Stimulated activated CD8-positive, alpha-beta memory T cell treated with anti-CD3 and anti-CD28 coated beads, Interleukin-4, amount 100 ng/mL, for 1 hour (primary cell): Measurements from ENCODE around the gene RDH11.
"Not testable (repeated sequence)": the region's sequence is repeated elsewhere in the genome, so short reads cannot be mapped to it uniquely, and the experiment has no call there.

Experiments used
- DNase-seq, 2 donors: peaks; one replicate each; pipeline ENCODE4 v3.0.0-alpha.2; 2020; ENCODE audit warnings: low read depth in 2 of 2, low spot score in 1 of 2

RDH11 gene, protein sequence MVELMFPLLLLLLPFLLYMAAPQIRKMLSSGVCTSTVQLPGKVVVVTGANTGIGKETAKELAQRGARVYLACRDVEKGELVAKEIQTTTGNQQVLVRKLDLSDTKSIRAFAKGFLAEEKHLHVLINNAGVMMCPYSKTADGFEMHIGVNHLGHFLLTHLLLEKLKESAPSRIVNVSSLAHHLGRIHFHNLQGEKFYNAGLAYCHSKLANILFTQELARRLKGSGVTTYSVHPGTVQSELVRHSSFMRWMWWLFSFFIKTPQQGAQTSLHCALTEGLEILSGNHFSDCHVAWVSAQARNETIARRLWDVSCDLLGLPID

GRCh38 chr14:67695394-67695949 lies at the start of gene RDH11:
Gene RDH11 (minus strand): TSS chr14:67695764. CDS start chr14:67695703, 61 bp downstream.
- peak; percentile 52 to 64 for DNase-seq

- no peak for DNase-seq
Measured at GRCh38 chr14:67744046-67744445, 48.5 kb upstream of the RDH11 start.

DNA sequence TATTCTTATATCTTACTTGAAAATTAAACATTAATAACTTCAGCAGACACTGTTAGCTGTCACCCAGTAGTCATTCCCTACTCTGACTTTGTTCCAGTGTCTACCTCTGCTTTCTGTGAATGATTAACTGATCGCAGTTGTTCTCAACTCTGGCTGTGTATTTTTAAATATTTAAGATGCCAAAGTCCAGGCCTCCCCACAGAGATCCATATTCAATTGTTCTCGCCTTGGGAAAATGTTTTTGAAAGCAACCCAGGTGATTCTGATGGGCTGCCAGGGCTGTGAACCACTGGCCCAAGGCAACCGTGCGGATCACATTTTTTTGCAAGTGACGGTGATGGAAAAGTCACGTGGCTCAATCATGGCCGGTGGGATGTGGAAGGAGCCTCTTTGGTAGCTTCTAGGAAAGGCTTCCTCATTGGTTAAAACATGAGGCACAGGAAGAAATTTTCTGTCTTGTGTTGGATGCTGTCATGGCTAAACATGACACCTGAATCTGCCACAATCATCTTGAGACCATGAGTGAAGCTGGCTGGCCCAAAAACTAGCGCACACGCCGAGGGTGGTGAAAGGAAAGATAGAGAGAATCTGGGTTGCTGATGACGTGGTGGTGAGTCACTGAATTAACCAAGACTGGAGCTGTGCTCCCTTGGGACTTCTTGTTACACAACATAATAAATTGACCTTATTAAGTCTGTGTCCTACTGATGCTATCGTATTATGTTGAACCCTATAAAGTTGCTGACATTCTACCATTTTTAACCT lies 43.4 kb upstream of the RDH11 start:
- DNase-seq: no peak

GRCh38 chr14:67736771-67737170 lies 41.2 kb upstream of the RDH11 start:
- no peak for DNase-seq

DNA sequence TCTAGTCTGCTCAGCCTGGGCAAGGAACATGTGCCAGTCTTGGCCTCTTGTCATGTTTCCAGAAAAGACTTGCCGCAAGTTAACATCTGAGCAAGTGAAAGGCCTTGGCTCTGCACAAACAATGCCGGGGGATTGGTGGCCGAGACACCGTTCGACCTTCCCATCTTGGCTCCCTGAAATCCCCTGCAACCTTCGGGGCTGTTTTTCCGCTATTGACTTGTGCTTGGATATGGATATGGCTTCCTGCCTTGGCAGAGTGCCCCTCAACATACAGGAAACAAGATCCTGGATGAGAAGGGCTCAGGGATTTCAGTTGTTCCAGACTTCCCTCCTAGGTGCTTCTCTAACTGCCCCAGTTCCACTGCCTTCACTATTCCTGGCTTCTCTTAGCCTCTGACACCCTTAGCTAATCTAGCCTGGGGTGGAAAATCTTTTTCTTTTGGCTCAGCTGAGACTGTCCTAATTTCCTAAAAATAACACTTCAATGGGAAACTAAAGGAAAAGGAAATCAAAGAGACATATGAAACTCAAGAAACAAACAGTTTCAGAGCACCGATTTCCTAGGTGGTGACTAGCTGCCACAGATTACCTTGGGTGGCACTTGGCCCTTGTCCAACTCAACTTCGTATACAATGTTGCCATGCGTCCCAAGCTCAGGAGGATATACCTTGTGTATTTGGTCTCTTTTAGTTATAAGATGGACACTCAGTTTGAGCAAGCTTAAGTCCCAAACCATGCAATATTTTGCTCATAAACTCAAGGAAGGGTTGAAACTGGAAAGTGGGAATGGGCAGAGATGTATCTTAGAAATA lies 40.0 kb upstream of the RDH11 start:
- no peak for DNase-seq

DNA sequence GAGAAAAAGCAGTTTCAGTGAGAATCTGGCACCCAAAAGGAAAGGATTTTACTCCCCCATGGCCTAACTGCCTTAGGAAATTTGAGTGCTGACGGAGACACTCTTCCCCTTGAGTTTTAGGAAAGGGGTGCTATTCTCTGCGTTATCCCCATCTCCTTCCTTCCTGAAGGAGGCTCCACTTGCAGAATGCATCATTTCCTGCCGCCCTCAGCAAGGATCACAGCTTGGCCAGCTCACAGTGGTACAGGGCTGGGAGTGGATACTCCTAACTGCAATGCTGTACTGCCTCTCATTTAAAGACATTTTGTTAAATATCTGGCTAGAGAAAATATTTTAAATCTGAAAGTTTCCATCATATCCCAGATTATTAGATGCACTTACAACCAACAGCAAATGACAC lies 39.1 kb upstream of the RDH11 start:
- DNase-seq: no peak

DNA sequence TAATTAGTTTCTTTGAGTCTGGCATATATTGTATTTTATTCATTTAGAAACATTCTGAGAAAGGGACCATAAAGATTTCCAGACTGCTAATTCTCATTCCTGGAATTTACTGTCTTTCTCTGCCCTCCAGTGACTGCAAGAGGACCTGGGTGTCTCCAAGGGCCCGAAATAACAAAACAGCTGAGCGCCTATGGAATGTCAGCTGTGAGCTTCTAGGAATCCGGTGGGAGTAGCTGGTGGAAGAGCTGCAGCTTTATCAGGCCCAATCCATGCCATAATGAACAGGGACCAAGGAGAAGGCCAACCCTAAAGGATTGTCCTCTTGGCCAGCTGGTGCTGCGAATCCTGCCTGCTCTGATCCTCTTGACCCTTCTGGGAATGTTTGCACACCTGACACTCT lies 38.1 kb upstream of the RDH11 start:
- DNase-seq: no peak

DNA sequence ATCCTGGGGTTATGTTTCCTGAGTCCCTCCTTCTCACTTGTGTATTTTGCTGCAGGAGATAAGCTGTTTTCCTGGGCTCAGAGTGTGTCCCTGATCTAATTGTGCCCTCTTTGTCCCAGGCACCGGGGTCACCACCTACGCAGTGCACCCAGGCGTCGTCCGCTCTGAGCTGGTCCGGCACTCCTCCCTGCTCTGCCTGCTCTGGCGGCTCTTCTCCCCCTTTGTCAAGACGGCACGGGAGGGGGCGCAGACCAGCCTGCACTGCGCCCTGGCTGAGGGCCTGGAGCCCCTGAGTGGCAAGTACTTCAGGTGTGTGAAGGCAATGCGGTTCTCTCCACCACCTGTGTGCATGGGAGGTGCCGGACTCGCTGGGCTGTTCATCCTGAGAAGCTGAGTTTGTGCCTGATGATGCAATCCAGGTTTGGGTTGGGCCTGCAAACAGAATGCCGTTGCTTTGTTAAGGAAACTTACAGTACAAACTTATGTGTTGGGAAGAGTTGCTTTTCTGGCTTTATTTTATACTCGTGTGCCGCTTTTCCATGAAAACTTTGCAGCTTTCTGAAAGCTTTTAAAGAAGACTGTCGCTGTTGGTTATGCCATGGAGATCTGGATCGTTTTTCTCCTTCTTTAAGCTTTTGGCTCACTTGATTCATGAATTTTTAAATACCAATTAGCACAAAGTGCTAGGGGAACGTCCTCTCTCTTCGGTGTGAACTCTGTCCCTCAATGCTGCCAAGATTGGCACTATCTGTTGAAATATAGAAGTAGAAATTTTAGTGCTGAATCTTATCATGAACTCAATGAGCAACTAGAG lies 33.7 kb upstream of the RDH11 start:
- DNase-seq: no peak

- DNase-seq: no peak
Measured at GRCh38 chr14:67728258-67728657, 32.7 kb upstream of the RDH11 start.

DNA sequence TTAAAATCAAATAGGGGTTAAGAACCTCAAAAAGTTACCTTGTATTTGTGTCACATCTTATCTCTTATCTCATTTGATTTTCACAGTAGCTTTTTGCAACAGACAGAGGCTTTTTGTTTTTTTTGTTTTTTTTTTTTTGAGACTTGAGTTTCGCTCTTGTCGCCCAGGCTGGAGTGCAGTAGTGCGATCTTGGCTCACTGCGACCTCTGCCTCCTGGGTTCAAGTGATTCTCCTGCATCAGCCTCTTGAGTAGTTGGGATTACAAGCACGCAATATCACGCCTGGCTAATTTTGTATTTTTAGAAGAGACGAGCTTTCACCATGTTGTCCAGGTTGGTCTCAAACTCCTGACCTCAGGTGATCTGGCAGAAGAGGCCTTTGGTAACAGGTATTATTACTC lies 31.8 kb upstream of the RDH11 start:
- DNase-seq: no peak

- no peak for DNase-seq
Measured at GRCh38 chr14:67725171-67725570, 29.6 kb upstream of the RDH11 start.

DNA sequence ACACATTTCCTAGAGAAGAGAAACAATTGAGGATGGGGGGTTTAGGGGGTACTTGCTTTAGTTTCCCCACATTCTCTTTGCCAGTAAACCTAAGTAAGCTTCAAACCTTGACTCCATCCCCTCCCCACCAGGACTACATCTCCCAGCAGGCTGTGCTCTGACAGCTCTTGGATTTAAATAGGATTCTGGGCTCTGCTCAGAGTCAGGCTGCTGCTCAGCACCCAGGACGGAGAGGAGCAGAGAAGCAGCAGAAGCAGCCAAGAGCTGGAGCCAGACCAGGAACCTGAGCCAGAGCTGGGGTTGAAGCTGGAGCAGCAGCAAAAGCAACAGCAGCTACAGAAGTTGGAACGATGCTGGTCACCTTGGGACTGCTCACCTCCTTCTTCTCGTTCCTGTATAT lies 26.7 kb upstream of the RDH11 start:
- no peak for DNase-seq

DNA sequence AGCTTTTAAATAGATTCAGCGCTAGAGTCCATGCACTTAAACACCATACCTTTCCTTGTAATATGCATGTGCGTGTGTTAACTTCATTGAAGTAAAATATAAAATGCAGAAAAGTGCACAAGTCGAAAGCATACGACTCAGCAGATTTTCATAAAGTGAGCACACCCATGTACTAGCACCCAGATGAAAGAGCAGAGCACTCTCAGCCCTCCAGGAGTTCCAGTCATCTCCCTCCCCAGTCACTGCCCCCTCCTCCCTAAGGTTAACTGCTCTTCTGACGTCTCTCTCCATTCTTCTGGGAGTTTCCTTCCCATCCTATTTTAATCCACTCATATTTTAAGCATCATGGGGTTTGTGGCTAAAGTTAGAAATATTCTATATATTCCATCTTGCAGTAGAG lies 26.3 kb upstream of the RDH11 start:
- no peak for DNase-seq

GRCh38 chr14:67719866-67720265 lies 24.3 kb upstream of the RDH11 start:
- no peak for DNase-seq

- not testable (repeated sequence) for DNase-seq
Measured at GRCh38 chr14:67719385-67719784, 23.8 kb upstream of the RDH11 start.

- no peak for DNase-seq
Measured at GRCh38 chr14:67718265-67718664, 22.7 kb upstream of the RDH11 start.

DNA sequence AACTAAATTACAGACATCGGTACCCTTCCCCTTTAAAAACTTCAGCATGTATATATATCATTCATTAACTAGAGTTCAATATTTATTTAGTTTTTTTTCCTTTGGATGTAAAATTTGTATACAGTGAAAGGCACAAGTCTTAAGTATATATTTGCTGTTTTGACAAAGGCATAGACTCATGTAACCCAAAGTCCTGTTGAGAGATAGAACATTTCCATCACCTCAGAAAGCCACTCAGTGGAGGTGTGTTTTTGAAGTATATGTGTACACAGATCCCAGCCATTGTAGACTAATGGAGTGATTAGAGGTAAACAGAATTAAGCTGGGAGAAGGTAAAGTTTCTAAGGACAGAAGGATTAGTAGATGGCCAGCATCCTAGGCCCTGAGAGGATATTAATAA lies 21.5 kb upstream of the RDH11 start:
- DNase-seq: no peak

GRCh38 chr14:67710209-67710608 lies 14.6 kb upstream of the RDH11 start:
- no peak for DNase-seq

DNA sequence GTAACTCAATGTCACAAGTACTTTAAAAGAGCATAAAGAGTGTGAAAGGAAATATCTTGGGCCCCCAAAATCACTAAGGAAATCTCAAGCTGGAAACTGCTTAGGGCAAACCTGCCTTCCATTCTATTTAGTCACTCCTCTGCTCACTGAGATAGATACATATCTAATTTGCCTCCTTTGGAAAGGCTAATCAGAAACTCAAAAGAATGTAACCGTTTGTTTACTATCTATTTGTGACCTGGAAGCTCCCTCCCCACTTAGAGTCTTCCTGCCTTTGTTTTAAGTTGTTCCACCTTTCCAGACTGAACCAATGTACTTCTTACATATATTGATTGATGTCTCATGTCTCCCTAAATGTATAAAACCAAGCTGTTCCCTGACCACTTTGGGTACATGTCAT lies 14.2 kb upstream of the RDH11 start:
- DNase-seq: not testable (repeated sequence)

DNA sequence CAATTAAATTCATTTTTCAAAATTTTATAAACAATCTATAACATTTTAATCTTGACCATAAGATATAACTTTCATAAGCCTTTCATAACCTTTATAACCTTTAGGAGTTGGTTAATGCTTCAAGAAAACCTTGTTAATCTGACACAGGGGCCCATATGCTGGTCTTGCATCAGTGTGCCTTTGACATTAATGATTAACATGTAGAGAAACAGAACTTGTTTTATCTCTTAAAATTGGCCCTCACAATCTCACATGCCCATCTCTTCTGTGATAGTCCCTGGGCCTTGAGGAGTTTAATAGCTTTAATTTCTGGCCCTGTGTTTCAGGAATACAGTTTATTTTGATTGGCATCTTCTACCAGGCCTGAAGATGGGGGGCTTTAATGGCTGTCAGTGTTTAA lies 13.8 kb upstream of the RDH11 start:
- DNase-seq: not testable (repeated sequence)

- DNase-seq: no peak
Measured at GRCh38 chr14:67705211-67705610, 9.6 kb upstream of the RDH11 start.
